ENCODE results near the gene NPSR1. TPM values are rescaled to one million over a fixed set of nuclear protein-coding genes. Genes with fewer than 3 reads are reported as not detected.
"Not testable (repeated sequence)": the region's sequence is repeated elsewhere in the genome, so short reads cannot be mapped to it uniquely, and the experiment has no call there.

Gene NPSR1
- total and polyA plus RNA-seq, 2 donors = 0.05 to 0.23 TPM

DNA sequence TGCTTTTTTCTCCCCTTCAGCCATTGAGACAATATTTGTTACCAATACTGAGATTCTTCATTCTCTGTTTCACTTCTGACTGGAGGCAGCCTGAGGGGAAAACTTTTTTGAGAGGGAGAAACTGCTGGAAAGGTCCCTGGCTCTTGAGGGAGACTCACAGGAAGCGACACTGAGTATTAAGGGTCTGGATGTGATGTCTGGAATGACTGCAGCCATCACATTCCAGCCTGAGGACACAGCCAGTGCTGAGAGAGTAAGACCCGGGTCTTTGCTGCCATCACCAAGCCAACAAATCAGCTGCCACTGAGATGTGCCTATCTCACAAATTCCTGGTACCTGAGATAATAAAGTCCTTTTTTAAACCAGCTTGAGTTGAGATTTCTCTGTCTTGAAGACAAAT, 221.9 kb downstream of the NPSR1 start:
- 80% methylated on average over 2 of the region's 2 CpGs for WGBS
- H3K36me3 ChIP-seq (ENCODE audit: control insufficient read depth in 2 of 2, insufficient read depth in 2 of 2, low read length in 1 of 2) = no peaks in the 10 kb centered on the region
- no peaks in the 10 kb centered on the region for H3K27me3 ChIP-seq (ENCODE audit: control insufficient read depth in 2 of 2, insufficient read depth in 1 of 2, low read length in 1 of 2)
- H3K9me3 ChIP-seq (ENCODE audit: control insufficient read depth in 2 of 2, insufficient read depth in 1 of 2, low read length in 1 of 2) = peaks cover 3 to 6% of the 10 kb centered on the region in 2 donors
- no peaks in the 10 kb centered on the region for H3K4me1 ChIP-seq (ENCODE audit: control insufficient read depth in 2 of 2, insufficient read depth in 2 of 2, low read length in 2 of 2)
- no peak for DNase-seq (ENCODE audit: low read depth in 6 of 9, low spot score in 9 of 9)
- no peak overlapping the region for H3K27ac ChIP-seq (ENCODE audit: low read depth in 1 of 2, low read length in 1 of 2)
- H3K4me3 ChIP-seq (ENCODE audit: low read length in 2 of 2) = no peak overlapping the region

- not testable (repeated sequence) for H3K27ac ChIP-seq (ENCODE audit: low read depth in 1 of 2, low read length in 1 of 2); H3K36me3 ChIP-seq (ENCODE audit: control insufficient read depth in 2 of 2, insufficient read depth in 2 of 2, low read length in 1 of 2); DNase-seq (ENCODE audit: low read depth in 6 of 9, low spot score in 9 of 9); H3K27me3 ChIP-seq (ENCODE audit: control insufficient read depth in 2 of 2, insufficient read depth in 1 of 2, low read length in 1 of 2); H3K4me3 ChIP-seq (ENCODE audit: low read length in 2 of 2); H3K4me1 ChIP-seq (ENCODE audit: control insufficient read depth in 2 of 2, insufficient read depth in 2 of 2, low read length in 2 of 2); H3K9me3 ChIP-seq (ENCODE audit: control insufficient read depth in 2 of 2, insufficient read depth in 1 of 2, low read length in 1 of 2)
- WGBS = 98% methylated on average over 1 of the region's 1 CpG
Observed at GRCh38 chr7:34883855-34884254, 225.8 kb downstream of the NPSR1 start.

DNA sequence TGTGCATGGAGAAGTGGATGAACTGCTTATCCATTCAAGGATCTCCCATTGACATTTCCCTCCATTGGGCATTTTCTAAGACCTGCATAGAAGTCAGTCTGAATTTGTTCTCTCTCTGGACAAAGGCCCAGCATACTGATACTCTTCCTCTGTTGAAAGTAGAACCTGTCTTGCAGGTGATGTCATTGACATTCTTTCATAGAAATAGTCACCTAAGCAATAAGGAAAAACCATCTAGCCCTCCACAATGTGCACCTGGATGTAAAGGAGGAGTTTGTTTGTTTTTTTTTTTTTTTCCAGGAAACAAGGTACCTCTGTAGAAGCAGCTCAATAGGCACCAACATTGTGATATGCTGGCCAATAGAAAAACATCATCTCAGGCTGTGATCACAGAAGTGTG, 228.8 kb downstream of the NPSR1 start:
- DNase-seq (ENCODE audit: low read depth in 6 of 9, low spot score in 9 of 9) = no peak
- Histone ChIP-seq H3K27ac (ENCODE audit: low read depth in 1 of 2, low read length in 1 of 2) (no peak overlapping the region), H3K27me3 (ENCODE audit: control insufficient read depth in 2 of 2, insufficient read depth in 1 of 2, low read length in 1 of 2) (no peaks in the 10 kb centered on the region), H3K4me1 (ENCODE audit: control insufficient read depth in 2 of 2, insufficient read depth in 2 of 2, low read length in 2 of 2) (no peaks in the 10 kb centered on the region), H3K36me3 (ENCODE audit: control insufficient read depth in 2 of 2, insufficient read depth in 2 of 2, low read length in 1 of 2) (no peaks in the 10 kb centered on the region), H3K9me3 (ENCODE audit: control insufficient read depth in 2 of 2, insufficient read depth in 1 of 2, low read length in 1 of 2) (peaks cover 3 to 6% of the 10 kb centered on the region in 2 donors), H3K4me3 (ENCODE audit: low read length in 2 of 2) (no peak overlapping the region)

- Histone ChIP-seq H3K4me1 (ENCODE audit: control insufficient read depth in 2 of 2, insufficient read depth in 2 of 2, low read length in 2 of 2) (no peaks in the 10 kb centered on the region), H3K9me3 (ENCODE audit: control insufficient read depth in 2 of 2, insufficient read depth in 1 of 2, low read length in 1 of 2) (no peaks in the 10 kb centered on the region), H3K27ac (ENCODE audit: low read depth in 1 of 2, low read length in 1 of 2) (no peak overlapping the region), H3K36me3 (ENCODE audit: control insufficient read depth in 2 of 2, insufficient read depth in 2 of 2, low read length in 1 of 2) (no peaks in the 10 kb centered on the region), H3K4me3 (ENCODE audit: low read length in 2 of 2) (no peak overlapping the region), H3K27me3 (ENCODE audit: control insufficient read depth in 2 of 2, insufficient read depth in 1 of 2, low read length in 1 of 2) (no peaks in the 10 kb centered on the region)
- 83% methylated on average over 1 of the region's 1 CpG for WGBS
- DNase-seq (ENCODE audit: low read depth in 6 of 9, low spot score in 9 of 9) = no peak
Observed at GRCh38 chr7:34889951-34890350, 231.9 kb downstream of the NPSR1 start.

DNA sequence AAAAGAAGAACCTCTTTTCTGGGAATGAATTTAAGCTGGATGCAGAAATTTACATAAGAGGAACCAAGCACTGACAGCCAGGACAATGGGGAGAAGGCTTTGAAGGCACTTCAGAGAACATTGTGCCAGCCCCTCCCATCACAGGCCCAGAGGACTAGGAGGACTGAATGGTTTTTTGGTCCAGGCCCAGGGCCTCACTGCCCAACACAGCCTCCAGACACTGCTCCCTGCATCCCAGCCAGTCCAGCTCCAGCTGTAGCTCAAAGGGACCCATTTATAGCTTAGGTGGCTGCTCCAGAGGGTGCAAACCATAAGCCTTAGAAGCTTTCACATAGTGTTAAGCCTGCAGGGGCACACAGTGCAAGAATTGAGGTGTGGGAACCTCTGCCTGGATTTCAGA, 237.2 kb downstream of the NPSR1 start:
- DNase-seq (ENCODE audit: low read depth in 6 of 9, low spot score in 9 of 9) = no peak
- H3K4me1 ChIP-seq (ENCODE audit: control insufficient read depth in 2 of 2, insufficient read depth in 2 of 2, low read length in 2 of 2) = no peaks in the 10 kb centered on the region
- no peak overlapping the region for H3K4me3 ChIP-seq (ENCODE audit: low read length in 2 of 2)
- H3K36me3 ChIP-seq (ENCODE audit: control insufficient read depth in 2 of 2, insufficient read depth in 2 of 2, low read length in 1 of 2) = no peaks in the 10 kb centered on the region
- no peak overlapping the region for H3K27ac ChIP-seq (ENCODE audit: low read depth in 1 of 2, low read length in 1 of 2)
- no peaks in the 10 kb centered on the region for H3K27me3 ChIP-seq (ENCODE audit: control insufficient read depth in 2 of 2, insufficient read depth in 1 of 2, low read length in 1 of 2)
- H3K9me3 ChIP-seq (ENCODE audit: control insufficient read depth in 2 of 2, insufficient read depth in 1 of 2, low read length in 1 of 2) = peaks cover 0 to 8% of the 10 kb centered on the region in 2 donors

All from thymus (tissue), 11 donors.